Colon (tissue), 2 donors: ENCODE data around the gene YTHDF1.

Experiments used
- FAIRE-seq: peaks from 2 replicates; lab custom pipeline; 2012; peaks lifted over from hg19 to GRCh38; lab: Jason Lieb, UNC
- donor health status: control.
- donor health status: control.

Gene YTHDF1

GRCh38 chr20:63206878-63207277 is 9.1 kb downstream of the YTHDF1 start:
- FAIRE-seq: no peak

DNA sequence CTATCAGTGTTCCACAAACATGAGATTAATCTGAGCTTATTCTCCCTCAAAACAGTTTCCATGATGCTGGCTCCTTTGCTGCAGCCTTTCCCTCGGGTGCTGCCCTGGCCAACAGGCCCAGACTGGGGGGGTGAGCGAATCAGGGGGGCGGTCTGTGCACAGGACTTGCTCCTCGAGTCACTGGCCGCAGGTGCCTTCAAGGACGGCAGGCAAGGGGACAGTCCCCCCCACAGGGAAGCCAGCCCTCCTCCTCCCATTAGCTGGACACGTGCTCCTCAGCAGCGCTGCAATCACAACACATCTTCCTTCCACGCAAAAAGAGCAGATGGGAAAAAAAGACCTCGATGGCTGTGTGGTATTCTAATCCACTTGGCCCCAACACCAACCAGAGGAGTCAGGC is 10.0 kb downstream of the YTHDF1 start:
- no peak for FAIRE-seq

DNA sequence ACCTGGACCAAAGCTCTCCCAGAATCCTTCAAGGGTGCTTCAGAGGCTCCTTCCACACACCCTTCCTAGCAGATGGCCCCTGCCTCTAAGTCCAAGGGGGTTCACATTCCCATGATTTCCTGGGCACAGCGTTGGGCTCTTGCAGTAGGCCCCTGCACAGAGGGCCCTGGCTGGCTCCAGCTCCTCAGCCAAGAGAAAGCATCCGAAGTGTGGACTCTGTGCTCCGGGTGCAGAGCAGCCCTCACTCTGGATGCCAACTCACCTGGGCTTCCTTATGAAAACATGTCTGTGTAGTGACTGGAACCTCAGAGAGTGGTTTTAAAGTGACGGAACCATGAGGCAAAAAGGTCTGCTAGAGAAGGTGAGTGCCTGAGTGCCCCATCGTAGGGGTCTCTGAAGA is 11.6 kb downstream of the YTHDF1 start:
- FAIRE-seq: no peak

DNA sequence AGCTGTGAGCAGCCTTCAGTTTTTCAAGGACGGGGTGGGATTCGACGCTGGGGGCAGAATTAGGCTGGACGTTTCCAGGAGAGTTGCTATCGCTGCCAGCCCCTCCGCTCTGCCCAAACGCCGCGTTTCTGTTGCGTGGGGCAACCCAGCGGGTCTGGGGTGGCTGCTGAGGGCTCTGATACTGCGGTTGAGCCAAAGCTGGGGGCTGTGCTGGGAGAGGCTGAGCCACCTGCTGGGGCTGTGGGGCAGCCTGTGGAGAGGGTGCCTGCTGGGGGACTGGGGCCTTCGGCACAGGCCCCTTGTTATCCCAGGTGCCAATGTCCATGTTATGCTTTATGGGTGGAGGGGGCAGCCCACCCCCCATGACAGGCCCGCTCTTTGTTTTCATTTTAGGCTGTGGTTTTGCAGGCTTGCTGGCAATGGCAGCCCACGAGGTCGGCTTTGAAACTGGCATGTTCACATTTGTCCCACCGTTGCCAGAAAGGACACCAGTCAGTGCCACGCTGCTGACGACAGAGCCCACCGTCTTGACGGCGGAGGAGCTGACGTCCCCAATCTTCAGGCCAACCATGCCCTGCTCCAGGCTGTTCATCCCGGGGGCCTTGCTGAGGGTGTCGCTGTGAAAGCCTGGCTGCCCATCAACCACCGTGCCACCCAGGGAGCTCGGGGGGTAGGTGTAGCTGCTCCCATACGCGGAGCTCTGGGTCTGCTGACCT is 13.0 kb downstream of the YTHDF1 start:
- FAIRE-seq: no peak

- FAIRE-seq: no peak
Measured at GRCh38 chr20:63202021-63202420, 13.9 kb downstream of the YTHDF1 start.

DNA sequence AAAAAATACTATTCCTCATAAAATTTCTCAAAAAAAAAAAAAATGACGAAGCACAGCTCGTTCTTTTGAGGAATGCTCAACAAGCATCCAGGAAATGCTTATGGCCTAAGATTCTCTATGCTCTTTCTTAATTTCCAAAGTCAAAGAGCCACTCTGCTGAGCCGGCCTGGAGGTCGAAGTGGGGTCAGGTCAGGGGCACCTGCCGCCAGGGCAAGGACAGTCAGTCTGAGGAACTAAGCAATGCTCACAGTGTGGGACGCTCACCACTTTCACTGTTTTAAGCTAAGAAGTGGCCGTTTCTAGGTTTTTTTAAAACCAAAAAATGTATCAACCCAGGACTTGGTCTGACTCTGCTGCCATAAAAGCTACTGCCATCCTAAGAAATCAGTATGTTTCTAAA is 17.3 kb downstream of the YTHDF1 start:
- FAIRE-seq: no peak

DNA sequence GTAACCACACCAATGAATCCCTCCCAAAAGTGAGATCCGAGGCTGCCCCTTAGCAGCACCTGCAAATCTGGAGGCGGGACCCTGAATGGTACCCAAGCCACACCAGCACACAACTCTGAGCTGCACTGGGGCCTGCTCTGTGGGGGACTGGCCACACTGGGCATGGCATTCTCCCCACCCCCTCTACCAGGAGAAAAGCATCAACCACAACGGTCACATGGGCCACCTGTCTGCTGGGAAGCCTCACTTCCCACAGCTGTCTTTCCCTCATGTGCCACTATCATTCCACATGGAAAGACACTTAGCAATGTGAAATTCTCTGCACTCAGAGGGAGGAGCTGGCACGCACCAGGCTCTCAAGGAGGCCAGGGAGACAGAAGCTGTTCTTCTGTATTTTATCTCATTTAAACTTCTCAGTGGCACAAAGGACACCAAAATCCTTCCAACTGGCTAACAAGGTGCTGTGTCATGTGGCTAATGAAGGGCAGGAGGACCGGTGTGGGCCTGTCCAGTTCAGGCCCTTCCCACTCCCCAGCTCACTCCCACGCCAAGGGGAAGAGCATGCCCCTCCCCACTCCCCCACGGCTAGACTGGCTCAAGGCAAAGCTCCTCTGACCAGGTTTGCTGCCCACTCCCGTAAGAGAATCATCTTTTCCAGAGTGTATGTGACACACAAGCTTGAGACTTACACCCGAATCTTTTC is 19.0 kb downstream of the YTHDF1 start:
- no peak for FAIRE-seq

DNA sequence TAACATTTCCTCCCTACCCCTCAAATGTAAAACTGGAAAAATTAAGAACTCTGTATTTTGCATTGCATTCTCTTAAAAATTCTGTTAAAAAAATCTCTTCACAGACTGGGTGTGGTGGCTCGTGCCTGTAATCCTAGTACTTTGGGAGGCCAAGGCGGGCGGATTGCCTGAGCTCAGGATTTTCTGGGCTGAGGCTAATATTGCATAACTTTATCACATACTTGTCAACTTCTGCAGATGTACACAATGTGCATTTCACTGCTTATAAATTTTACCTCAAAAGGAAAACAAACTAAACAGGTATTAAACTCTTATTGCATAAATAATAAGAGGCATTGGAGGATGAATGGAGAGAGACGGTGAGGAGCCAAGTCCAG is 21.1 kb downstream of the YTHDF1 start:
- FAIRE-seq: no peak

DNA sequence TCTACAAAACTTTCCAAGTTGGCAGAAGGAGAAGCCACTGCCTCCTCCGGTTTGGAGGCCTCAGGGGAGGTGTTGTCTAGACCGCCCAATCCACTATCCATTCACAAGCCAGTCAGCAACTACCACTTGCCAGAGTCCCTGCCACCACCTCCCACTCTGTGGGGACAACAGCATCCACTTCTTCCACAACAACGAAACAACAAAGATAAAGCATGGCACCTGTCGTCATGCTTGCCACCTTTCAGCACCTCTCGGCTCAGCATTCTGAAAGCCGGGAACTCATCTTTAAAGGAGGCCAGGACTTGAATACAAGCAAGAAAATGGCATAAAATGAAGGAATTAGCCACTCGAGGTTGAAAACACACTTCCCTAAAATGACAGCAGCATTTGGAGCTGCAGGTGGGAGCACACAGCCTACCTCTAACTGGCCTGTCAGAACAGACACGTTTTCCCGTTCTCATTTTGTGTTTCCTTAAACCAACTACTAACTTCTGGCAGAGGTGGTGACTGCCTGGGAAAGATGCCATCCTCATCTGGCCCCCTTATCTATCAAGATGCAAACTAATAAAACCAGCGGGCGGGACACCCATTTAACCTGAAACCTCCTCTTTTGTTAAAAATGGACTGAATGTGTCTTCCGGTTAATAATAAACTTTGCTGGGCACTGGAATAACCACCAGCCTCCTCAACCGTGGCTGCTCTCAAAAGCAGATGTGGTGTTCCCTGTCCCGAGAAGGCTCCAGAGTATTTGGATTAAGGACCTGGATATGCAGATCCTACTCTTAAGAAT is 21.7 kb downstream of the YTHDF1 start:
- FAIRE-seq: no peak

GRCh38 chr20:63192721-63193120 is 23.2 kb downstream of the YTHDF1 start:
- no peak for FAIRE-seq

DNA sequence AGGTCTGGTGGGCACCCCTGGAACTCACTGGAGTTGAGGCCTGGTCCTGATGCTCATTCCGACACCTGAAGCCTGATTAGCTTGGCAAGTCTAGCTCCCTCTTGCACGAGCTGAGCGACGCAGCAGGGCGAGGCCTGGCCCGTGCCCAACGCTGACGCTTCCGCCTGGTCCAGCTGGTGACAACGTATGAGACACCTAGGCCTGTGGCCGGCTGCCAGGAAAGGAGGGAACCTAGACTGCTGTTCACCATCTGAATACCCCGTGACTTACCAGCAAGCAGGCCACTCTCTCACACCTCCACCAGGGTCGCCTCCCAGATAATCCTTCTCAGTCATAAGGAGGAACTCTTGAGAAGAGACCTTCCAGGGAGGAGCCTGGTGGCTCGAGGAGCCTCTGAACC is 24.5 kb downstream of the YTHDF1 start:
- FAIRE-seq: no peak

DNA sequence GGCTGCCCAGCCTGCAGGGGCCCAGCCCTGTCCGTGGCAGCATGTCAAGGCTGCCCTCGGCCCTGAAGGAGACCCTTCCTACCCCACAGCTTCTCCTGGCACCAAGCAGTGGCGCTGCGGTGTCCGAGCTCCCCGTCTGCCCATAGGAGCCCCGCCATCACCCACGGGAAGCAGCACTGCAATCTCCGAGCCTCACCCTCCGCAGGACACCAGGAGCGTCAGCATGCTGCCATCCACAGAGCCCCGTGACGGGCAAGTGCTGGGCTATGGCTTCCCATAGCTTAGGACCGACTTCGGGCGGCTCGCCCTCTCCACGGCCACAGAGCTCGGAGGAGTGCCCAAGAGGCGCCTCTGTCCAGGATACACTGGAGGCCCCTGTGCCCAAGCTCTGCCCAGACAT is 25.1 kb downstream of the YTHDF1 start:
- no peak for FAIRE-seq

- FAIRE-seq: no peak
Measured at GRCh38 chr20:63189846-63190559, 25.9 kb downstream of the YTHDF1 start.

- no peak for FAIRE-seq
Measured at GRCh38 chr20:63189322-63189642, 26.6 kb downstream of the YTHDF1 start.

GRCh38 chr20:63188641-63189321 is 27.1 kb downstream of the YTHDF1 start:
- no peak for FAIRE-seq

GRCh38 chr20:63188159-63188442 is 27.8 kb downstream of the YTHDF1 start:
- FAIRE-seq: no peak

DNA sequence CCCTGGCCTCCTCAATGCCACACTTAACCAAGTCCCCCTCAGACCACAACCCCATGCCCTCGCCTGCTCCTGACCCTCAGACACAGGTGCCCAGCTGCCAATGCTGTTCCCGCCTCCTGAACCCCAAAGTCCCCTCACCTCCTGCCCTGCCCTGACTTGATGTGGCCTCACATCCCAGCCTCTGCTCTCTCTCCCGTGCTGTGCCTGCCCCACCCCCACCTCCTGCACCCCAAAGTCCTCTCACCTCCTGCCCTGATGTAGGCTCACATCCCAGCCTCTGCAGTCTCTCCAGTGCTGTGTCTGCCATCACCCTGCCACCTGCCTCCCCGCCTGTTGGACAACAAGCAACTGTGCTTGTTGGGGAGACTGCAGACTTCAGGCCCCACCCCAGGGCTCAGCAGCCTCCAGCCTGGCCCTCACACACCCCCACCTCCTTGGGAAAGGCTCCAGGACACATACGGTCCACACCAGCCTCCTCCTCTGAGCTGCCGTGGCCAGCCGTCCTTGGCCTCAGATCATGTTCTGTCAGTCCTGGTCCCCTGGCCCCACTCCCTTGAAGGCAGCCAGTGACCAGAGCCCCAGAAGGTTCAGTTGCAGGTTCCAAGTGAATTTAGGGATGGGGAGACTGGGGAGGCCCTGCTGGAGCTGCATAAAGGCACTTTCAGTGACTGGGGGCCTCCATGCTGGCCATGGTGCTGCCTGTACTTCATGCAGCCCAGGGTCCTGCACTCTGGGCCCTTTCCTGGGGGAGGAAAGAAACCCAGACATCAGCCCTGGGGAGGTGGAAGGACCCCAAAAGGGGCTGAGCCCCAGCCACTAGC is 28.4 kb downstream of the YTHDF1 start:
- no peak for FAIRE-seq

GRCh38 chr20:63186528-63187316 is 29.2 kb downstream of the YTHDF1 start:
- FAIRE-seq: no peak

DNA sequence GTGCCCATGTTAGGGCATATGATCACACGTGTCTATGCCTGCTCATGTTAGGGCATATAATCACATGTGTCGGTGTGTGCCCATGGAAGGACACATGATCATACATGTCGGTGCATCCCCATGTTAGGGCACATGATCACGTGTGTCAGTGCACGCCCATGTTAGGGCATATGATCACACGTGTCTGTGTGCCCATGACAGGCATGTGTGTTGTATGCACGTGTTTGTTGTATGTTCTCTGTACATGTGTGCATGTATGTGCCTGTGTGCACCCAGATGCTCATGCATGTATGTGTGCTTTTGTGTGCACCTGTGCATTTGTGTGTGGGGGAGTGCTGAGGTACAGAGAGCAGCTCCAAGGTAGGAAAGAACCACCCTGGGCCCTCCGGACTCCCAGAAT is 29.8 kb downstream of the YTHDF1 start:
- no peak for FAIRE-seq

GRCh38 chr20:63185215-63185796 is 30.6 kb downstream of the YTHDF1 start:
- no peak for FAIRE-seq
